SU-DHL-6 (cell line): Measurements from ENCODE around the gene TAS2R16.

Experiments used
- EZH2phosphoT487 ChIP-seq: fragments of 200-600 bp; sonication (generic), shearing (Covaris generic); conservative IDR thresholded peaks from 2 replicates; pipeline ENCODE4 v1.6.1; 2018; ENCODE audit warnings: mild to moderate bottlenecking, antibody characterized with exemption, low read length, moderate library complexity, mixed read lengths
- TF ChIP-seq, protein P1 (sequence below): fragments of 200-600 bp; sonication (generic); IDR thresholded peaks from one replicate; pipeline ENCODE4 v1.5.1; 2017; ENCODE audit warnings: antibody characterized with exemption, mild to moderate bottlenecking, low read length, moderate library complexity; ENCODE audit not compliant: insufficient read depth, poor library complexity, severe bottlenecking

DNA sequence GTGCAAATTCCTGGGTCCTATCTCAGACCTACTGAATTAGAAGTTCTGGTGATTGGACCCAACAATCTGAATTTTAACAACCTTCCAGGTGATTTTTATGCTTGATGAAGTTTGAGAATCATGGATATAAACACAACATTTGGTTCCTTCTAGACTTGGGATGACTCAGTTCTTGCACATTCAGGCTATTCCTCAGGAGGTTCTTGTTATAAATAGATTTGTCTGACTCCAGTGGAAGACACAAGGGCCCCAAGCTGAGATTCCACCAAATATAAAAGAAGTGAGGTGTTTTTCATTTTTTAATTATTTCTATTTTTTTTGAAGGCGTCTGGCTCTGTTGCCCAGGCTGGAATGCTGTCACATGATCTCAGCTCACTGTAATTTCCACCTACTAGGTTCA is 9.4 kb upstream of the TAS2R16 start:
- TF ChIP-seq, protein P1, sequence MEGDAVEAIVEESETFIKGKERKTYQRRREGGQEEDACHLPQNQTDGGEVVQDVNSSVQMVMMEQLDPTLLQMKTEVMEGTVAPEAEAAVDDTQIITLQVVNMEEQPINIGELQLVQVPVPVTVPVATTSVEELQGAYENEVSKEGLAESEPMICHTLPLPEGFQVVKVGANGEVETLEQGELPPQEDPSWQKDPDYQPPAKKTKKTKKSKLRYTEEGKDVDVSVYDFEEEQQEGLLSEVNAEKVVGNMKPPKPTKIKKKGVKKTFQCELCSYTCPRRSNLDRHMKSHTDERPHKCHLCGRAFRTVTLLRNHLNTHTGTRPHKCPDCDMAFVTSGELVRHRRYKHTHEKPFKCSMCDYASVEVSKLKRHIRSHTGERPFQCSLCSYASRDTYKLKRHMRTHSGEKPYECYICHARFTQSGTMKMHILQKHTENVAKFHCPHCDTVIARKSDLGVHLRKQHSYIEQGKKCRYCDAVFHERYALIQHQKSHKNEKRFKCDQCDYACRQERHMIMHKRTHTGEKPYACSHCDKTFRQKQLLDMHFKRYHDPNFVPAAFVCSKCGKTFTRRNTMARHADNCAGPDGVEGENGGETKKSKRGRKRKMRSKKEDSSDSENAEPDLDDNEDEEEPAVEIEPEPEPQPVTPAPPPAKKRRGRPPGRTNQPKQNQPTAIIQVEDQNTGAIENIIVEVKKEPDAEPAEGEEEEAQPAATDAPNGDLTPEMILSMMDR: no peak
- TF ChIP-seq EZH2phosphoT487: no peak
